Heart left ventricle (tissue), 13 donors: Measurements from ENCODE around the gene EXOC7.

Experiments used
- POLR2A ChIP-seq, 2 donors: fragments of 450-650 bp; IDR thresholded peaks; one replicate each; pipeline ENCODE4 v1.6.1; 2017; ENCODE audit warnings: antibody characterized with exemption in 2 of 2, mild to moderate bottlenecking in 2 of 2, moderate library complexity in 2 of 2
- TF ChIP-seq, protein P1 (sequence below), 12 donors: fragments of 200-600 bp; sonication (generic) in 4 of 12; IDR thresholded peaks; one replicate each; pipeline versions ENCODE4 v1.5.0 to v1.8.0; 2018 to 2022; ENCODE audit warnings: antibody characterized with exemption in 12 of 12, mild to moderate bottlenecking in 5 of 12
- donor health status: ischemic (EF 13 %, LVEDD 7.1; RV severe dilation, severe dysfunction).
- donor health status: DM: no; HTN: yes; CAD: no.
- donor health status: DM: no; HTN: no; CAD: no.
- donor health status: ischemic (EF 25% LVEDD 6.9; RV normal size, moderate dysfunction).
- donor health status: ischemic (EF 25% LVEDD 5.7; RV mildly dilated, moderate dysfunction).
- donor health status: ischemic (EF 35%, LVEDD 5.7; RV mildly dilated, moderate dysfunction).
- donor health status: nonischemic (EF 11% LVEDD 7.7; RV severe dilation, severe dysfunction).
- donor health status: DM: yes; HTN: yes; CAD: no.
- donor health status: PGD.
- donor health status: ischemic (EF 29% LVEDD 5.4; RV normal size, mild dysfunction).
- donor health status: nonischemic (EF 23%, LVEDD 6.1; RV moderate dilation, normal function).

DNA sequence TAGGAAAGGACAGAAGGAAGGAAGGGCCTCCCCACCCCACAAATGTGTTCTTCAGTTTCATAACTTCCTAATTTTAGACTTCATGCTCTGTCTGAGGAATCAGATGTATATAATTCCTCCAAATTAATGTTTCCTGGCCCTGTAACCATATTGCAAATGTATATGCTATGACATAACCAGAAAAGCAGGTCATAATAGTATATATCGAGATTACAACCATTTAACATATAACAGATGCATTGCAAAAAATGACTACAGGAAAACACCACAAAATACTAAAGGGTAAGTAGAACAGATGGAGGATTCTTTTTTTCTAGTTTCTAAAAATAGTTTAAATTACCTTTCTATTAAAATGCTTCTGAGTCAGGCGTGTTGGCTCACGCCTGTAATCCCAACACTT, 3.1 kb upstream of the EXOC7 start:
- TF ChIP-seq, protein P1, sequence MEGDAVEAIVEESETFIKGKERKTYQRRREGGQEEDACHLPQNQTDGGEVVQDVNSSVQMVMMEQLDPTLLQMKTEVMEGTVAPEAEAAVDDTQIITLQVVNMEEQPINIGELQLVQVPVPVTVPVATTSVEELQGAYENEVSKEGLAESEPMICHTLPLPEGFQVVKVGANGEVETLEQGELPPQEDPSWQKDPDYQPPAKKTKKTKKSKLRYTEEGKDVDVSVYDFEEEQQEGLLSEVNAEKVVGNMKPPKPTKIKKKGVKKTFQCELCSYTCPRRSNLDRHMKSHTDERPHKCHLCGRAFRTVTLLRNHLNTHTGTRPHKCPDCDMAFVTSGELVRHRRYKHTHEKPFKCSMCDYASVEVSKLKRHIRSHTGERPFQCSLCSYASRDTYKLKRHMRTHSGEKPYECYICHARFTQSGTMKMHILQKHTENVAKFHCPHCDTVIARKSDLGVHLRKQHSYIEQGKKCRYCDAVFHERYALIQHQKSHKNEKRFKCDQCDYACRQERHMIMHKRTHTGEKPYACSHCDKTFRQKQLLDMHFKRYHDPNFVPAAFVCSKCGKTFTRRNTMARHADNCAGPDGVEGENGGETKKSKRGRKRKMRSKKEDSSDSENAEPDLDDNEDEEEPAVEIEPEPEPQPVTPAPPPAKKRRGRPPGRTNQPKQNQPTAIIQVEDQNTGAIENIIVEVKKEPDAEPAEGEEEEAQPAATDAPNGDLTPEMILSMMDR (IDR thresholded peaks at IDR 0.05): no peak
- no peak for TF ChIP-seq POLR2A (IDR thresholded peaks at IDR 0.05)
